ENCODE results near the gene RELCH. TPM values are rescaled to one million over a fixed set of nuclear protein-coding genes. Genes with fewer than 3 reads are reported as not detected.

The RELCH gene
- total and polyA plus RNA-seq, 10 of the 15 experiments (the other 5 are each of a cell fraction or from before 2014, with no cell fraction given): 3.1 to 23.6 (median 14.5) TPM

DNA sequence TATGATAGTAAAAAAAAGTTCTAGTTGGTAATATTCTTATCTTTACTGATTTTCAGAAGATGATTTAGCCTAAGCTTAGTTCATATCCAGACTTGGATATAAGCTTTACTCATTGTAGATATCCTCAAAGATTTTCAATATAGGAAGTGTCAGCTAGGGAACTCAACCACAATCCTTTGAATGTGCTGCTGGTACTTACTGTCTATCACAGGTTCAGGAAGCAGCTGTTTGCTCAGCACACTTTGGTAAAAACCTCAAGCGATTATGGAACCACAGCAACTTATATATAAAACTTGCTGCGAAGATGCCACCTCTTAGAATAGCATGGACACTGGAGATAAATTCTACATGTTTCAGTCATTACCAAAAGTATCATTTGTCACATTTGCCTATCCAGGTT, 77.9 kb downstream of the RELCH start (continued):
- no peak for TF ChIP-seq CEBPZ (IDR thresholded peaks at IDR 0.05; ENCODE audit: low read depth, low read length)
- no peak for TF ChIP-seq DPF2 (IDR thresholded peaks at IDR 0.05)
- no peak for TF ChIP-seq JUND (IDR thresholded peaks at IDR 0.05; ENCODE audit: low read depth, low read length)
- TF ChIP-seq RB1 (IDR thresholded peaks at IDR 0.05; ENCODE audit: borderline replicate concordance): no peak

- Histone ChIP-seq H3K27me3 (replicated peaks in 1 of 2; ENCODE audit: control insufficient read depth in 2 of 2, insufficient read depth in 2 of 2, low read length in 1 of 2) (no peaks in the 10 kb centered on the region), H3K9me3 (replicated peaks; ENCODE audit: control insufficient read depth, insufficient read depth, low read length) (no peaks in the 10 kb centered on the region), H3K36me3 (ENCODE audit: control insufficient read depth in 2 of 2, insufficient read depth in 2 of 2, low read length in 1 of 2) (peaks cover 2 to 3% of the 10 kb centered on the region in 2 experiments), H3K4me1 (ENCODE audit: control insufficient read depth, insufficient read depth, low read length) (peaks cover 7% of the 10 kb centered on the region), H3K4me3 (no peak overlapping the region), H3K4me2 (ENCODE audit: control insufficient read depth, insufficient read depth) (no peak overlapping the region), H3K9ac (ENCODE audit: control insufficient read depth, insufficient read depth, low read length) (no peak overlapping the region), H3K79me2 (ENCODE audit: control insufficient read depth, insufficient read depth, low read length) (no peaks in the 10 kb centered on the region), H2AFZ (ENCODE audit: control insufficient read depth, low read depth, low read length) (no peak overlapping the region), H4K20me1 (ENCODE audit: control insufficient read depth, insufficient read depth) (no peaks in the 10 kb centered on the region), H3K27ac (ENCODE audit: control insufficient read depth, insufficient read depth) (no peak overlapping the region)
- RAD21 ChIA-PET (ENCODE audit: unreplicated experiment): no interaction called here
- no peak for FAIRE-seq
- no TSS peak for BruUV-seq (replicated peaks)
- ATAC-seq: no peak
- CTCF ChIA-PET: no interaction called here
- in situ Hi-C loops (cut with MboI) (no loop called here), intact Hi-C loops (cut with micrococcal nuclease; ENCODE audit: unreplicated experiment) (no loop called here)
- TF ChIP-seq CREB1 (IDR thresholded peaks at IDR 0.05; ENCODE audit: low read depth) (no peak), ATF3 (IDR thresholded peaks at IDR 0.05; ENCODE audit: borderline replicate concordance, extremely low read depth, low read depth, low read length) (no peak), SIN3A (IDR thresholded peaks at IDR 0.05; ENCODE audit: low read depth, low read length) (no peak), HCFC1 (IDR thresholded peaks at IDR 0.05; ENCODE audit: low read length) (no peak)
- DNase-seq (ENCODE audit: low read depth, low spot score): no peak
- SMC1A ChIA-PET (ENCODE audit: uncharacterized antibody, unreplicated experiment): interaction anchor here (1.3 to 1.4 kb wide), 2 partner anchors 10 to 28 kb away, joined by 4 read pairs; no protein-coding TSS in a partner anchor
- POLR2A ChIA-PET: interaction anchor here (0.6 kb wide), 1 partner anchor 275 kb away, joined by 3 read pairs; no protein-coding TSS in a partner anchor
- 33% methylated on average over 1 of the region's 1 CpG for WGBS (ENCODE audit: insufficient coverage, insufficient replicate concordance, low lambda C conversion rate, missing lambda C conversion rate)
These were observed 90.0 kb downstream of the RELCH start for GRCh38 chr18:62277045-62277444.
